Nasal cavity respiratory epithelium epithelial cell of viscerocranial mucosa (primary cell): Measurements from ENCODE around the gene NUP62. TPM values are rescaled to one million over a fixed set of nuclear protein-coding genes. Genes with fewer than 3 reads are reported as not detected.

Source experiments
- total RNA-seq: library from RNA; depleted of rRNA; stranded (reverse); fragments of >200 nt; gene quantifications from 2 replicates; pipeline ENCODE4 v1.2.3, GENCODE V29; 2014

Gene NUP62
- 16.1 and 38.8 TPM in 2 replicates for total RNA-seq

GRCh38 chr19:49929121-49929610 lies at the start of gene NUP62, which contains the start of gene ATF5:
NUP62 (minus strand) TSS chr19:49929504; CDS start chr19:49909807, 19,697 bp downstream.
ATF5 (plus strand) TSS chr19:49929205; CDS start chr19:49930851, 1,646 bp downstream.

GRCh38 chr19:49960980-49961379 lies 31.7 kb upstream of the NUP62 start, which contains the start of gene SIGLEC11:
SIGLEC11 (minus strand) TSS chr19:49961172; CDS start chr19:49961081, 91 bp downstream.

GRCh38 chr19:49896863-49897621 lies 32.3 kb downstream of the NUP62 start, which contains the start of gene IL4I1:
IL4I1 (minus strand) TSS chr19:49896887; CDS start chr19:49896160, 727 bp downstream.

GRCh38 chr19:49877020-49877878 lies 52.1 kb downstream of the NUP62 start, which contains the start of the genes AKT1S1 and TBC1D17:
AKT1S1 (minus strand) TSS chr19:49877355; CDS start chr19:49873295, 4,060 bp downstream.
TBC1D17 (plus strand) TSS chr19:49877702; CDS start chr19:49877724, 22 bp downstream.

GRCh38 chr19:49866933-49867782 lies 62.1 kb downstream of the NUP62 start, which contains the start of gene PNKP:
PNKP (minus strand) TSS chr19:49867576; CDS start chr19:49867204, 372 bp downstream.

Other genes with a start within 250 kb of the NUP62 start
- gene ADM5, start 239.9 kb downstream of the NUP62 start, total RNA-seq: under 0.01 and 0.78 TPM in 2 replicates
- 0.21 and 0.34 TPM in 2 replicates for gene CPT1C, start 238.4 kb downstream of the NUP62 start, total RNA-seq
- 0.34 TPM in 1 of 2 replicates, not detected in the other for gene TSKS, start 166.2 kb downstream of the NUP62 start, total RNA-seq
- 36.9 and 89.5 TPM in 2 replicates for gene AP2A1, start 162.5 kb downstream of the NUP62 start, total RNA-seq
- gene FUZ, start 116.2 kb downstream of the NUP62 start, total RNA-seq: 10.6 and 16.5 TPM in 2 replicates
- 7.9 and 25.1 TPM in 2 replicates for gene MED25, start 111.2 kb downstream of the NUP62 start, total RNA-seq
- 17.4 and 41.6 TPM in 2 replicates for gene PTOV1, start 78.3 kb downstream of the NUP62 start, total RNA-seq
- 27.1 and 27.7 TPM in 2 replicates for gene PNKP, start 61.9 kb downstream of the NUP62 start, total RNA-seq
- 7.9 and 11.7 TPM in 2 replicates for gene AKT1S1, start 52.1 kb downstream of the NUP62 start, total RNA-seq
- 4.8 and 8.8 TPM in 2 replicates for gene TBC1D17, start 51.8 kb downstream of the NUP62 start, total RNA-seq
- 0.14 and 0.34 TPM in 2 replicates for gene IL4I1, start 32.6 kb downstream of the NUP62 start, total RNA-seq
- gene ATF5, start 299 bp downstream of the NUP62 start, total RNA-seq: 2.4 and 6.3 TPM in 2 replicates
- gene SIGLEC11, start 31.7 kb upstream of the NUP62 start, total RNA-seq: not detected in 2 replicates
- 17.1 and 22.7 TPM in 2 replicates for gene VRK3, start 95.9 kb upstream of the NUP62 start, total RNA-seq
- gene ZNF473, start 96.5 kb upstream of the NUP62 start, total RNA-seq: 14.6 and 15.0 TPM in 2 replicates
- gene IZUMO2, start 233.8 kb upstream of the NUP62 start, total RNA-seq: not detected in 2 replicates